GM12891 (cell line): ENCODE results near the gene DLG4.

Experiments used
- PAX5 ChIP-seq: IDR thresholded peaks from 2 replicates; pipeline ENCODE4 v1.6.1; 2011; ENCODE audit warnings: low read length, moderate library complexity, mild to moderate bottlenecking; ENCODE audit not compliant: insufficient read depth, severe bottlenecking
- POLR2A ChIP-seq: IDR thresholded peaks from 2 replicates; pipeline ENCODE4 v1.6.1; 2011; ENCODE audit warnings: low read depth, low read length, control low read depth
- POLR2AphosphoS5 ChIP-seq: IDR thresholded peaks from 2 replicates; pipeline ENCODE4 v1.6.1; 2011; ENCODE audit warnings: low read depth, low read length, control low read depth
- TAF1 ChIP-seq: IDR thresholded peaks from 2 replicates; pipeline ENCODE4 v1.6.1; 2011; ENCODE audit warnings: low read depth, low read length, control low read depth

- TF ChIP-seq POLR2AphosphoS5 (no peak), POLR2A (no peak), TAF1 (no peak), PAX5 (no peak)
Measured at GRCh38 chr17:7218758-7219157, 878 bp downstream of the DLG4 start.
